PFSK-1 (cell line): ENCODE data around the gene SLC5A12.

Experiments
- POLR2AphosphoS5 ChIP-seq: IDR thresholded peaks from 2 replicates; pipeline ENCODE4 v1.6.1; 2012; ENCODE audit warnings: low read depth, mild to moderate bottlenecking, control low read depth, low read length, moderate library complexity
- SIN3A ChIP-seq: IDR thresholded peaks from 2 replicates; pipeline ENCODE4 v1.6.1; 2012; ENCODE audit warnings: mild to moderate bottlenecking, low read length, moderate library complexity, borderline replicate concordance; ENCODE audit not compliant: insufficient read depth
- TAF1 ChIP-seq: IDR thresholded peaks from 2 replicates; pipeline ENCODE4 v1.6.1; 2012; ENCODE audit warnings: low read length, control low read depth, borderline replicate concordance; ENCODE audit not compliant: insufficient read depth
- TF ChIP-seq, protein P1 (sequence below), 2 experiments: IDR thresholded peaks; 2 replicates each; pipeline versions ENCODE4 v1.6.1 to v1.8.0; 2011 to 2012; ENCODE audit warnings: low read depth in 2 of 2, low read length in 2 of 2, control low read depth in 1 of 2, inconsistent platforms in 1 of 2, mild to moderate bottlenecking in 1 of 2, moderate library complexity in 1 of 2; ENCODE audit not compliant: insufficient read depth in 1 of 2

DNA sequence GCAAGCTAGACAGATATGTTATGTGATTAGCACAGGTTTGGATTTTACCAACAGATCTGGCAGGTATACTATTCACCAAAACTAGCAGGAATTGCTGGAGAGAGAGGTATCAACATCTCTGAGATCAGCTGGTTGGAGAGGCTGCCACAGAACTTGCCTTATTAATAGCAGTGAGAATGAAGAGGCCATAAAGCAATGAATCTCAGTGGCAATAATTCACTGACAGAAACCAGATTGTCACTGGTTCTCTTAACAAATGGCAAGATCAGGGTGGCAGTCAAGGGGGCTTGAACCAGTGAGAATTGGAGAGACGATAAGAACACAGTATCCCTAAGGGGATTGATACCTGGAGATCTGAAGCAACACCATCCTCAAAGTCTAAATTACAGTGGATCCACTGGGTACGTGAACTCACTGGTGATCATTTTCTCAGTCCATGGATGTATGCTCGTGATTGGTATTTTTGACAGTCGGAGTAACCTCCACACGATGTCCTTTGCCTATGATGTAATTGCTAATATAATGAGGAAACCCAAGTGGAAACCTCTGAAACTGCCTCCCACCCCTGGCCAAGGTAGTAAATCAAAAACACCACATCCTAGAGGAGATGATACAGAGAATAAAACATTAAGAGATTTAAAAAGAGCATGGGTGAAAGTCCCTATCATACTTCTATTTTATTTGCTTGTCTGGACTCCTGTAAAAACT is 17.7 kb upstream of the SLC5A12 start:
- no peak for TF ChIP-seq POLR2AphosphoS5
- TF ChIP-seq, protein P1, sequence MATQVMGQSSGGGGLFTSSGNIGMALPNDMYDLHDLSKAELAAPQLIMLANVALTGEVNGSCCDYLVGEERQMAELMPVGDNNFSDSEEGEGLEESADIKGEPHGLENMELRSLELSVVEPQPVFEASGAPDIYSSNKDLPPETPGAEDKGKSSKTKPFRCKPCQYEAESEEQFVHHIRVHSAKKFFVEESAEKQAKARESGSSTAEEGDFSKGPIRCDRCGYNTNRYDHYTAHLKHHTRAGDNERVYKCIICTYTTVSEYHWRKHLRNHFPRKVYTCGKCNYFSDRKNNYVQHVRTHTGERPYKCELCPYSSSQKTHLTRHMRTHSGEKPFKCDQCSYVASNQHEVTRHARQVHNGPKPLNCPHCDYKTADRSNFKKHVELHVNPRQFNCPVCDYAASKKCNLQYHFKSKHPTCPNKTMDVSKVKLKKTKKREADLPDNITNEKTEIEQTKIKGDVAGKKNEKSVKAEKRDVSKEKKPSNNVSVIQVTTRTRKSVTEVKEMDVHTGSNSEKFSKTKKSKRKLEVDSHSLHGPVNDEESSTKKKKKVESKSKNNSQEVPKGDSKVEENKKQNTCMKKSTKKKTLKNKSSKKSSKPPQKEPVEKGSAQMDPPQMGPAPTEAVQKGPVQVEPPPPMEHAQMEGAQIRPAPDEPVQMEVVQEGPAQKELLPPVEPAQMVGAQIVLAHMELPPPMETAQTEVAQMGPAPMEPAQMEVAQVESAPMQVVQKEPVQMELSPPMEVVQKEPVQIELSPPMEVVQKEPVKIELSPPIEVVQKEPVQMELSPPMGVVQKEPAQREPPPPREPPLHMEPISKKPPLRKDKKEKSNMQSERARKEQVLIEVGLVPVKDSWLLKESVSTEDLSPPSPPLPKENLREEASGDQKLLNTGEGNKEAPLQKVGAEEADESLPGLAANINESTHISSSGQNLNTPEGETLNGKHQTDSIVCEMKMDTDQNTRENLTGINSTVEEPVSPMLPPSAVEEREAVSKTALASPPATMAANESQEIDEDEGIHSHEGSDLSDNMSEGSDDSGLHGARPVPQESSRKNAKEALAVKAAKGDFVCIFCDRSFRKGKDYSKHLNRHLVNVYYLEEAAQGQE (IDR thresholded peaks at IDR 0.05; ENCODE audit: insufficient read depth in 1 of 2, low read depth in 2 of 2, low read length in 2 of 2) = no peak
- no peak for TF ChIP-seq TAF1
- no peak for TF ChIP-seq SIN3A
